HG03460 (cell line): ENCODE measurements around the gene CDA.
"Not testable (repeated sequence)": the region's sequence is repeated elsewhere in the genome, so short reads cannot be mapped to it uniquely, and the experiment has no call there.

Experiments used
- ATAC-seq: cut with Tn5 transposase; IDR thresholded peaks from one replicate; pipeline ENCODE4 v1.9.1; 2021; ENCODE audit not compliant: unreplicated experiment

The CDA gene

GRCh38 chr1:20586953-20587660 lies 1.8 kb upstream of the CDA start:
- ATAC-seq: no peak

GRCh38 chr1:20587661-20588053 lies 1.2 kb upstream of the CDA start:
- ATAC-seq: no peak

- ATAC-seq: no peak
These were observed 708 bp downstream of the CDA start for GRCh38 chr1:20589331-20590278.

- ATAC-seq: no peak
These were observed 1.4 kb downstream of the CDA start for GRCh38 chr1:20590306-20590777.

GRCh38 chr1:20593756-20594155 lies 4.9 kb downstream of the CDA start:
- ATAC-seq: no peak

- ATAC-seq: no peak
These were observed 5.8 kb downstream of the CDA start for GRCh38 chr1:20594746-20595145.

- no peak for ATAC-seq
These were observed 7.2 kb downstream of the CDA start for GRCh38 chr1:20596106-20596505.

- no peak for ATAC-seq
These were observed 8.8 kb downstream of the CDA start for GRCh38 chr1:20597650-20598049.

GRCh38 chr1:20600156-20600555 lies 11.3 kb downstream of the CDA start:
- no peak for ATAC-seq

GRCh38 chr1:20601129-20601825 lies 12.4 kb downstream of the CDA start:
- ATAC-seq: no peak

GRCh38 chr1:20602851-20603450 lies 14.1 kb downstream of the CDA start:
- ATAC-seq: no peak

- no peak for ATAC-seq
These were observed 14.9 kb downstream of the CDA start for GRCh38 chr1:20603504-20604464.

GRCh38 chr1:20604678-20605077 lies 15.8 kb downstream of the CDA start:
- ATAC-seq: no peak

- ATAC-seq: not testable (repeated sequence)
These were observed 18.1 kb downstream of the CDA start for GRCh38 chr1:20606801-20607570.

GRCh38 chr1:20609541-20609940 lies 20.6 kb downstream of the CDA start:
- ATAC-seq: no peak

GRCh38 chr1:20610970-20611369 lies 22.1 kb downstream of the CDA start:
- ATAC-seq: no peak

GRCh38 chr1:20611652-20612051 lies 22.8 kb downstream of the CDA start:
- ATAC-seq: no peak

- ATAC-seq: no peak
These were observed 23.4 kb downstream of the CDA start for GRCh38 chr1:20612221-20612746.

- ATAC-seq: no peak
These were observed 25.3 kb downstream of the CDA start for GRCh38 chr1:20614131-20614579.
